Body of pancreas (tissue), 4 donors: ENCODE measurements around the gene TFRC.

ENCODE experiments used
- CTCF ChIP-seq, 7 experiments: fragments of 450-650 bp in 4 of 7; fragments of 200-600 bp in 3 of 7; sonication (generic) in 3 of 7; IDR thresholded peaks; one replicate each; pipeline ENCODE4 v1.5.1; 2016 to 2019; ENCODE audit warnings: antibody characterized with exemption in 7 of 7
- POLR2A ChIP-seq, 3 donors: fragments of 450-650 bp; IDR thresholded peaks; one replicate each; pipeline ENCODE4 v1.6.1; 2016; ENCODE audit warnings: antibody characterized with exemption in 3 of 3, mild to moderate bottlenecking in 2 of 3

- TF ChIP-seq POLR2A (IDR thresholded peaks at IDR 0.05) (no peak), CTCF (IDR thresholded peaks at IDR 0.05) (no peak)
Measured at GRCh38 chr3:196024968-196025367, 56.9 kb downstream of the TFRC start.
